ENCODE data around the gene EML4. TPM values are rescaled to one million over a fixed set of nuclear protein-coding genes. Genes with fewer than 3 reads are reported as not detected.
A peak's percentile ranks its signal among the peaks of the same experiment; 100 is the strongest.

EML4 gene
- total RNA-seq, 2 experiments from 2014 or later: 37.1 to 43.2 TPM

DNA sequence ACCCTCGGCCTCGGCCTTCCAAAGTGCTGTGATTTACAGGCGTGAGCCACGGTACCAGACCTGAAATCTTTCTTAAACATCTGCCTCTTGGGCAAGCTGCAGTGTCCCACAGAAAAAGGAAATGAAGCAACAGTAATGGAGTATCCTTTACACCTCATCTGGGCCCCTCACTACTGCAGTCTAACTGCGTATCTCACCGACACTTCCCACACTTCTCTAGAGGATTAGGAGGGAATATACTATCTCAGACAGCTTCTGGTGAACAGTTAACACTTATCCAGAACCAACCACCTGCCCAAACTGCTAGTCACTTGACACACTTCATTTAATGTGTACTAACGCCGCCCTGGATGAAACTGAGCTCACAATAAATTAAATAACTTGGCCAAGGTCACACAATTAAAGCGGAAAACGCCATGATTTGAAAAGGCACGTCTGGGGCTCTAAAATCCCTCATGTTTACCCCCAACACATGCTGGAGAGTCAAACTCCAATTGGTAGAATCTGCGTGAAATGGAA is 190.9 kb downstream of the EML4 start:
- BruUV-seq (replicated peaks): TSS peak; percentile 81

DNA sequence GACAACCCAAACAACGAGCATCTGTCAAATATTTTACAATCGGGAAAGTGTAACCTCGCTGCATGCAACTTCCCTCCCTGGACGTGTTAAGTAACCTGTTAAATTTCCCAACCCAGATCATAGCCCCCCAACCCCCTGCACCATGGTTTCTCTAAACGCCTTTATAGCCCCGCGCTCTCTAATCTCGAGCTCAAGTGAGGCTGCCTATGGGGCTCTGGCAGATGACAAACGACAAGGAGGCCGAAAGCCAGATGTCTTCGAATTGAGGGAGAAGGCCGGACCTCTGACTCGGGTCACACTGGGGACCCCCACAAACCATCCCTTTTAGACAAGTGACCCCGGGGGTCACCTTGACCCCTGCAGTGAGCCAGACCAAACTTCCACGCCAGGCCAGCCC is 191.3 kb downstream of the EML4 start:
- Histone ChIP-seq H3K36me3 (ENCODE audit: insufficient read depth, low read length) (peaks cover 21% of the 10 kb centered on the region), H3K27ac (ENCODE audit: low read depth, low read length, poor library complexity, severe bottlenecking) (peak overlapping the region; percentile 79), H3K9me2 (ENCODE audit: insufficient read depth, low read length) (no peaks in the 10 kb centered on the region), H4K20me1 (ENCODE audit: insufficient read depth, low read length) (peaks cover 8% of the 10 kb centered on the region; the same call in 1 of the 2 replicates), H3K9me3 (ENCODE audit: low read length) (no peaks in the 10 kb centered on the region), H3K4me1 (ENCODE audit: insufficient read depth, low read length, poor library complexity, severe bottlenecking) (peaks cover 27% of the 10 kb centered on the region), H3K79me2 (ENCODE audit: insufficient read depth, low read depth, low read length) (peaks cover 54% of the 10 kb centered on the region), H3K4me2 (ENCODE audit: low read length) (peak overlapping the region; percentile 82), H3K4me3 (ENCODE audit: low read depth, low read length, poor library complexity, severe bottlenecking) (peak overlapping the region; percentile 96), H2AFZ (ENCODE audit: low read length) (peak overlapping the region; percentile 97; the same call in 1 of the 2 replicates)
- ChIA-PET POLR2A (interaction anchor here (0.7 to 1.0 kb wide), 4 partner anchors 21 to 330 kb away, joined by 3 to 6 read pairs (median 3); no protein-coding TSS in a partner anchor), CTCF (ENCODE audit: unreplicated experiment) (interaction anchor here (1.0 kb wide), 1 partner anchor 255 kb away, joined by 3 read pairs; no protein-coding TSS in a partner anchor)
- peak; percentile 16 for DNase-seq (ENCODE audit: low spot score)
- BruUV-seq (replicated peaks): no TSS peak
- intact Hi-C loops (cut with micrococcal nuclease; ENCODE audit: unreplicated experiment): loop anchor here (5.0 to 10.0 kb wide), 2 partner anchors 263 to 304 kb away; no protein-coding TSS in a partner anchor
- no peak for TF ChIP-seq EZH2phosphoT487 (IDR thresholded peaks at IDR 0.05; ENCODE audit: borderline replicate concordance, low read depth, low read length)
- TF ChIP-seq, protein P1, sequence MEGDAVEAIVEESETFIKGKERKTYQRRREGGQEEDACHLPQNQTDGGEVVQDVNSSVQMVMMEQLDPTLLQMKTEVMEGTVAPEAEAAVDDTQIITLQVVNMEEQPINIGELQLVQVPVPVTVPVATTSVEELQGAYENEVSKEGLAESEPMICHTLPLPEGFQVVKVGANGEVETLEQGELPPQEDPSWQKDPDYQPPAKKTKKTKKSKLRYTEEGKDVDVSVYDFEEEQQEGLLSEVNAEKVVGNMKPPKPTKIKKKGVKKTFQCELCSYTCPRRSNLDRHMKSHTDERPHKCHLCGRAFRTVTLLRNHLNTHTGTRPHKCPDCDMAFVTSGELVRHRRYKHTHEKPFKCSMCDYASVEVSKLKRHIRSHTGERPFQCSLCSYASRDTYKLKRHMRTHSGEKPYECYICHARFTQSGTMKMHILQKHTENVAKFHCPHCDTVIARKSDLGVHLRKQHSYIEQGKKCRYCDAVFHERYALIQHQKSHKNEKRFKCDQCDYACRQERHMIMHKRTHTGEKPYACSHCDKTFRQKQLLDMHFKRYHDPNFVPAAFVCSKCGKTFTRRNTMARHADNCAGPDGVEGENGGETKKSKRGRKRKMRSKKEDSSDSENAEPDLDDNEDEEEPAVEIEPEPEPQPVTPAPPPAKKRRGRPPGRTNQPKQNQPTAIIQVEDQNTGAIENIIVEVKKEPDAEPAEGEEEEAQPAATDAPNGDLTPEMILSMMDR (conservative IDR thresholded peaks at IDR 0.05; ENCODE audit: low read length): no peak

More for the DNA sequence above, 190.9 kb downstream of the EML4 start:
- peaks cover 21% of the 10 kb centered on the region for H3K36me3 ChIP-seq (ENCODE audit: insufficient read depth, low read length)
- POLR2A ChIA-PET: interaction anchor here (0.7 to 1.0 kb wide), 5 partner anchors 14 to 261 kb away, joined by 3 to 6 read pairs (median 4); no protein-coding TSS in a partner anchor
- TF ChIP-seq, protein P1 (conservative IDR thresholded peaks at IDR 0.05; ENCODE audit: low read length): no peak
- TF ChIP-seq EZH2phosphoT487 (IDR thresholded peaks at IDR 0.05; ENCODE audit: borderline replicate concordance, low read depth, low read length): no peak
- H4K20me1 ChIP-seq (ENCODE audit: insufficient read depth, low read length): peaks cover 8% of the 10 kb centered on the region; the same call in 1 of the 2 replicates
- H3K9me3 ChIP-seq (ENCODE audit: low read length): no peaks in the 10 kb centered on the region
- no peaks in the 10 kb centered on the region for H3K9me2 ChIP-seq (ENCODE audit: insufficient read depth, low read length)
- CTCF ChIA-PET (ENCODE audit: unreplicated experiment): interaction anchor here (1.0 kb wide), 1 partner anchor 254 kb away, joined by 3 read pairs; no protein-coding TSS in a partner anchor
- H3K27ac ChIP-seq (ENCODE audit: low read depth, low read length, poor library complexity, severe bottlenecking): peak overlapping the region; percentile 79
- H3K79me2 ChIP-seq (ENCODE audit: insufficient read depth, low read depth, low read length): peaks cover 59% of the 10 kb centered on the region
- H2AFZ ChIP-seq (ENCODE audit: low read length): peak overlapping the region; percentile 97; the same call in 1 of the 2 replicates
- peak overlapping the region; percentile 96 for H3K4me3 ChIP-seq (ENCODE audit: low read depth, low read length, poor library complexity, severe bottlenecking)
- H3K4me1 ChIP-seq (ENCODE audit: insufficient read depth, low read length, poor library complexity, severe bottlenecking): peaks cover 27% of the 10 kb centered on the region
- DNase-seq (ENCODE audit: low spot score): peak; percentile 46
- intact Hi-C loops (cut with micrococcal nuclease; ENCODE audit: unreplicated experiment): loop anchor here (5.0 to 10.0 kb wide), 2 partner anchors 263 to 305 kb away; no protein-coding TSS in a partner anchor
- peak overlapping the region; percentile 82 for H3K4me2 ChIP-seq (ENCODE audit: low read length)
